Muscle layer of duodenum (tissue), 2 donors: Measurements from ENCODE around the gene PDGFC.

Experiments used
- H3K27ac ChIP-seq: one replicate; pipeline ENCODE4 v1.7.0; 2013; ENCODE audit warnings: mild to moderate bottlenecking, low read length
- H3K27me3 ChIP-seq: one replicate; pipeline ENCODE4 v1.7.0; 2013; ENCODE audit warnings: low read depth, mild to moderate bottlenecking, control low read depth, low read length
- H3K36me3 ChIP-seq, 2 donors: one replicate each; pipeline ENCODE4 v1.7.0; 2013; ENCODE audit warnings: low read length in 2 of 2, control low read depth in 1 of 2, mild to moderate bottlenecking in 1 of 2; ENCODE audit not compliant: insufficient read depth in 2 of 2, control insufficient read depth in 1 of 2
- H3K4me1 ChIP-seq, 2 donors: one replicate each; pipeline ENCODE4 v1.7.0; 2013; ENCODE audit warnings: low read length in 2 of 2, mild to moderate bottlenecking in 2 of 2, control low read depth in 1 of 2, moderate library complexity in 1 of 2; ENCODE audit not compliant: insufficient read depth in 2 of 2, control insufficient read depth in 1 of 2
- H3K4me3 ChIP-seq, 2 donors: one replicate each; pipeline ENCODE4 v1.7.0; 2013; ENCODE audit warnings: low read length in 2 of 2, low read depth in 1 of 2, mild to moderate bottlenecking in 1 of 2
- H3K9me3 ChIP-seq, 2 donors: one replicate each; pipeline ENCODE4 v1.7.0; 2013; ENCODE audit warnings: low read length in 2 of 2, control low read depth in 1 of 2, mild to moderate bottlenecking in 1 of 2; ENCODE audit not compliant: control insufficient read depth in 1 of 2
- donor health status: healthy.

PDGFC gene

GRCh38 chr4:156764846-156765245, 206.8 kb downstream of the PDGFC start:
- Histone ChIP-seq H3K4me1 (peaks cover 0 to 12% of the 10 kb centered on the region in 2 donors), H3K9me3 (no peaks in the 10 kb centered on the region), H3K4me3 (no peak overlapping the region), H3K36me3 (no peaks in the 10 kb centered on the region), H3K27ac (no peak overlapping the region), H3K27me3 (no peaks in the 10 kb centered on the region)

- H3K27me3 ChIP-seq: no peaks in the 10 kb centered on the region
- no peak overlapping the region for H3K4me3 ChIP-seq
- no peak overlapping the region for H3K27ac ChIP-seq
- no peaks in the 10 kb centered on the region for H3K9me3 ChIP-seq
- H3K36me3 ChIP-seq: no peaks in the 10 kb centered on the region
- peaks cover 0 to 7% of the 10 kb centered on the region in 2 donors for H3K4me1 ChIP-seq
Measured at GRCh38 chr4:156764145-156764544, 207.5 kb downstream of the PDGFC start.

DNA sequence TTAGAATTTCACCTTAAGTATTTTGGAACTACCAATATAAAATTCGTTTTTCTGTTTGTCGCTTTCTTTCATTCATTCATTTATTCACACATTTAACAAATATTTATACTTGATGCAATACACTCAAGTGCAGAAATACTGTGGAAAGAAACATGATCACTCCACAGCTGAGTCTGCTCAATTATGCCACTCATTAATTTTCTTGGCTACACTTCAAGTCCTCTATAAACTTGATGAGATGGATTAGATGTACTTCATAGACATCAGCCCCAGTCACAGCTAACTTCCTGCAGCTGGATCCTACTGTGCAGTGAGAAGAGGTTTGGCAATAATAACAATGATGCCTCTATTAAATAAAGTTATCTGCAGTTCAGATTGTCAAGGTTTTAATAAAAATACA, 208.1 kb downstream of the PDGFC start:
- Histone ChIP-seq H3K4me3 (no peak overlapping the region), H3K36me3 (no peaks in the 10 kb centered on the region), H3K9me3 (no peaks in the 10 kb centered on the region), H3K27ac (no peak overlapping the region), H3K4me1 (peaks cover 0 to 5% of the 10 kb centered on the region in 2 donors), H3K27me3 (no peaks in the 10 kb centered on the region)

- Histone ChIP-seq H3K4me3 (no peak overlapping the region), H3K36me3 (no peaks in the 10 kb centered on the region), H3K27me3 (no peaks in the 10 kb centered on the region), H3K27ac (no peak overlapping the region), H3K9me3 (no peaks in the 10 kb centered on the region), H3K4me1 (no peaks in the 10 kb centered on the region)
Measured at GRCh38 chr4:156762851-156763250, 208.7 kb downstream of the PDGFC start.

GRCh38 chr4:156756118-156756517, 215.5 kb downstream of the PDGFC start:
- no peaks in the 10 kb centered on the region for H3K36me3 ChIP-seq
- H3K9me3 ChIP-seq: no peaks in the 10 kb centered on the region
- no peak overlapping the region for H3K4me3 ChIP-seq
- H3K27ac ChIP-seq: no peak overlapping the region
- H3K4me1 ChIP-seq: peaks cover 0 to 2% of the 10 kb centered on the region in 2 donors
- no peaks in the 10 kb centered on the region for H3K27me3 ChIP-seq

DNA sequence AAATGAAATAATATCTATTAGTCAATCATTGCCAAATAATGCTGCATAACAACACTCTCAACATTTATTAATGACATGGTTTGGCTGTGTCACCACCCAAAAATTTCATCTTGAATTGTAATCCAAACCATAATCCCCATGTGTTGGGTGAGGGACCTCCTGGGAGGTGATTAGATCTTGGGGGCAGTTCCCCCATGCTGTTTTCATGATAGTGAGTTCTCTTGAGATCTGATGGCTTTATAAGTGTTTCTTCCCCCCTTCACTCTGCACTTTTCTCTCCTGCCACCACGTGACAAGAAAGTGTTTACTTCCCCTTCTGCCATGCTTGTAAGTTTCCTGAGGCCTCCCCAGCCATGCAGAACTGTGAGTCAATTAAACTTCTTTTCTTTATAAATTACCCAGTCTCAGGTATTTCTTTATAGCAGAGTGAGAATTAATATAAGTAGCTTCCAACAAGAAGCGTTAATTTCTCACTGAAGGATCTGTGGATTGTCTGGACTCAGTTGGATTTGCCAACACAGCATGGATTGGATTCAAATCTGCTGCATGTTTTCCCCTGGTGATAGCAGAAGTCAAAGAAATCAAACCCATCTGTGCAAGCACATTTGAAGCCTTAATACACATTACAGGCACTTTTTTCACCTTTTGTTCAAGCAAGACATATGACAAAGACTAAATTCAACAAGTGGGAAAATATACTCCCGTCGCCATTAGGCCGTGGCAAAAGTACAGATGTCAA, 216.6 kb downstream of the PDGFC start:
- Histone ChIP-seq H3K27ac (no peak overlapping the region), H3K9me3 (no peaks in the 10 kb centered on the region), H3K27me3 (no peaks in the 10 kb centered on the region), H3K4me3 (no peak overlapping the region), H3K36me3 (no peaks in the 10 kb centered on the region), H3K4me1 (peaks cover 0 to 2% of the 10 kb centered on the region in 2 donors)

GRCh38 chr4:156751486-156751885, 220.1 kb downstream of the PDGFC start:
- H3K4me1 ChIP-seq: peaks cover 0 to 2% of the 10 kb centered on the region in 2 donors
- H3K4me3 ChIP-seq: no peak overlapping the region
- no peaks in the 10 kb centered on the region for H3K27me3 ChIP-seq
- no peaks in the 10 kb centered on the region for H3K36me3 ChIP-seq
- H3K27ac ChIP-seq: no peak overlapping the region
- H3K9me3 ChIP-seq: no peaks in the 10 kb centered on the region

- Histone ChIP-seq H3K27me3 (no peaks in the 10 kb centered on the region), H3K4me3 (no peak overlapping the region), H3K36me3 (no peaks in the 10 kb centered on the region), H3K4me1 (peaks cover 0 to 2% of the 10 kb centered on the region in 2 donors), H3K9me3 (no peaks in the 10 kb centered on the region), H3K27ac (no peak overlapping the region)
Measured at GRCh38 chr4:156749426-156750403, 221.9 kb downstream of the PDGFC start.

DNA sequence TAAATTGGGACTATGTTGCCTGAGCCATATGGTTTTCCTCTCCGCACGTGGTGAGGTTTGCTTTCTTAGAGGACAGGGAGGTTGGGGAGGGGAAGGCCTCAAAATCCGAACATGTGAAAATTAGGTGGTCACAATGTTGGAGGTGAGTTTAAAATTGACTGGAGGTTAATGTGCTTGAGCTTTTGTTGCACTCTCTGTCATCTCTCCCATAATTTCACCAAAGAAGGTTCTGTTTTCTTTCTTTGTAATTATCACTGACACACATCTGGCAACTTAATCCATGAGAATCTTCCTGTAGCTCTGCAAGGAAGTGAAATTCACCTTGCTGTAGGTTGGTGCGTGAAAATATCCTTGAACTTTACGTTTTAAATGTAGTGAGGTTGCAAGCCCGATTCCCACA, 225.5 kb downstream of the PDGFC start:
- Histone ChIP-seq H3K36me3 (no peaks in the 10 kb centered on the region), H3K27me3 (no peaks in the 10 kb centered on the region), H3K9me3 (peaks cover 0 to 3% of the 10 kb centered on the region in 2 donors), H3K4me1 (no peaks in the 10 kb centered on the region), H3K27ac (no peak overlapping the region), H3K4me3 (no peak overlapping the region)

- peaks cover 0 to 3% of the 10 kb centered on the region in 2 donors for H3K9me3 ChIP-seq
- H3K4me3 ChIP-seq: no peak overlapping the region
- no peaks in the 10 kb centered on the region for H3K4me1 ChIP-seq
- no peaks in the 10 kb centered on the region for H3K36me3 ChIP-seq
- no peaks in the 10 kb centered on the region for H3K27me3 ChIP-seq
- no peak overlapping the region for H3K27ac ChIP-seq
Measured at GRCh38 chr4:156738766-156739165, 232.8 kb downstream of the PDGFC start.
